K562 (cell line): ENCODE data around the gene SETD5. TPM values are rescaled to one million over a fixed set of nuclear protein-coding genes. Genes with fewer than 3 reads are reported as not detected.

Experiments
- ATAC-seq: fragments of 200-7000 bp; cut with Tn5 transposase; 3 replicates; pipeline ENCODE4 v1.9.1; 2020; ENCODE audit warnings: moderate library complexity
- BruUV-seq: library from RNA; stranded (reverse); fragments of 400-500 nt; replicated peaks from 2 replicates; lab custom pipeline; 2021; lab: Mats Ljungman, UMichigan
- CTCF ChIA-PET: fragments of 300-600 bp; formaldehyde crosslinking; extraction: SDS; loops from one replicate; lab custom pipeline; 2021; ENCODE audit warnings: low intra/inter-chr PET ratio; lab: Yijun Ruan, JAX
- POLR2A ChIA-PET: fragments of 300-600, 350-650 bp; sonication (Branson Sonifier 250); formaldehyde crosslinking; extraction: SDS; loops from one replicate; lab custom pipeline; 2021; ENCODE audit warnings: antibody characterized with exemption, inconsistent platforms; lab: Yijun Ruan, JAX
- DNase-seq, 4 experiments: peaks; one replicate each; pipeline versions ENCODE4 v3.0.0 to v3.0.0-alpha.2; 2011 to 2018; ENCODE audit warnings: low spot score in 3 of 4, mixed read lengths in 3 of 4; ENCODE audit errors: extremely low read depth in 1 of 4
- FAIRE-seq: peaks from 2 replicates; lab custom pipeline; 2011; peaks lifted over from hg19 to GRCh38; lab: Jason Lieb, UNC
- H2AFZ ChIP-seq: 2 replicates; pipeline ENCODE4 v1.6.0; 2011; ENCODE audit warnings: low read depth, low read length, control low read depth, inconsistent platforms
- H3K27ac ChIP-seq: fragments of 200-600 bp; 3 replicates; pipeline ENCODE4 v1.8.0; 2011; ENCODE audit warnings: low read depth, mild to moderate bottlenecking, control low read depth, inconsistent platforms, low read length, moderate library complexity, mixed read lengths; ENCODE audit errors: extremely low read depth
- H3K27me3 ChIP-seq, 2 experiments: fragments of 300-600 bp in 1 of 2; 2 replicates in 1 of 2; 3 replicates in 1 of 2; pipeline versions ENCODE4 v1.6.0 to v1.8.0; 2011; ENCODE audit warnings: inconsistent platforms in 2 of 2, low read length in 2 of 2, mild to moderate bottlenecking in 1 of 2, mixed read lengths in 1 of 2, moderate library complexity in 1 of 2; ENCODE audit not compliant: control insufficient read depth in 2 of 2, insufficient read depth in 2 of 2
- H3K36me3 ChIP-seq: fragments of 300-600 bp; 3 replicates; pipeline ENCODE4 v1.8.0; 2011; ENCODE audit warnings: mild to moderate bottlenecking, low read length, inconsistent platforms; ENCODE audit not compliant: control insufficient read depth, insufficient read depth
- H3K4me1 ChIP-seq, 2 experiments: fragments of 200-600 bp in 1 of 2; replicated peaks in 1 of 2; 2 replicates in 1 of 2; 3 replicates in 1 of 2; pipeline versions ENCODE4 v1.5.1 to v1.8.0; 2011; ENCODE audit warnings: inconsistent platforms in 2 of 2, low read length in 2 of 2, mild to moderate bottlenecking in 1 of 2, mixed read lengths in 1 of 2, moderate library complexity in 1 of 2; ENCODE audit not compliant: control insufficient read depth in 2 of 2, insufficient read depth in 2 of 2
- H3K4me2 ChIP-seq: 2 replicates; pipeline ENCODE4 v1.6.1; 2011; ENCODE audit warnings: low read length, control low read depth, inconsistent platforms, mixed read lengths; ENCODE audit not compliant: insufficient read depth
- H3K4me3 ChIP-seq: fragments of 200-600 bp; sonication (generic), shearing (Covaris generic); 2 replicates; pipeline ENCODE4 v1.5.1; 2016; ENCODE audit warnings: control low read depth, inconsistent platforms
- H3K79me2 ChIP-seq: fragments of 200-600 bp; 3 replicates; pipeline ENCODE4 v1.8.0; 2011; ENCODE audit warnings: low read length, inconsistent platforms; ENCODE audit not compliant: control insufficient read depth, insufficient read depth
- H3K9ac ChIP-seq, 2 experiments: 2 replicates each; pipeline versions ENCODE4 v1.6.0 to v1.6.1; 2011; ENCODE audit warnings: low read depth in 2 of 2, low read length in 2 of 2, control low read depth in 1 of 2, inconsistent platforms in 1 of 2, mild to moderate bottlenecking in 1 of 2, mixed read lengths in 1 of 2; ENCODE audit not compliant: insufficient read depth in 1 of 2
- H3K9me1 ChIP-seq: one replicate; pipeline ENCODE4 v1.6.0; 2011; ENCODE audit warnings: inconsistent platforms, mild to moderate bottlenecking, low read length, moderate library complexity; ENCODE audit not compliant: control insufficient read depth, insufficient read depth
- H3K9me3 ChIP-seq: replicated peaks from 2 replicates; pipeline ENCODE4 v1.5.1; 2011; ENCODE audit warnings: low read depth, low read length, inconsistent platforms; ENCODE audit not compliant: control insufficient read depth, insufficient read depth
- H4K20me1 ChIP-seq: replicated peaks from 2 replicates; pipeline ENCODE4 v1.6.1; 2011; ENCODE audit warnings: low read length, inconsistent platforms, mixed read lengths; ENCODE audit not compliant: control insufficient read depth, insufficient read depth
- CAMTA2 ChIP-seq: fragments of 250-450 bp; sonication (Bioruptor Pico); conservative IDR thresholded peaks from 2 replicates; pipeline ENCODE4 v1.5.1; 2022
- CEBPG ChIP-seq, 3 experiments: fragments of 200-800 bp in 1 of 3; sonication (Bioruptor generic) in 1 of 3; sonication (generic) in 1 of 3; formaldehyde crosslinking in 1 of 3; IDR thresholded peaks in 2 of 3; conservative IDR thresholded peaks in 1 of 3; 2 replicates each; pipeline versions ENCODE4 v1.6.1 to v1.8.0; 2016 to 2022; ENCODE audit warnings: missing compliant biosample characterization in 2 of 3, missing genetic modification characterization in 2 of 3, mild to moderate bottlenecking in 1 of 3, missing genetic modification reagents in 1 of 3
- DACH1 ChIP-seq: fragments of 450-650 bp; IDR thresholded peaks from 2 replicates; pipeline ENCODE4 v1.6.1; 2018; ENCODE audit not compliant: partially characterized antibody
- HNRNPH1 ChIP-seq: fragments of 200-400 bp; formaldehyde crosslinking; optimal IDR thresholded peaks from 2 replicates; pipeline ENCODE3; 2017; ENCODE audit warnings: low read depth, mild to moderate bottlenecking, low read length, moderate library complexity
- MAFG ChIP-seq: fragments of 450-650 bp; conservative IDR thresholded peaks from 2 replicates; pipeline ENCODE4 v1.6.1; 2016; ENCODE audit warnings: missing genetic modification characterization, missing compliant biosample characterization
- NFE2 ChIP-seq: IDR thresholded peaks from 2 replicates; pipeline ENCODE4 v1.6.1; 2014; ENCODE audit warnings: antibody characterized with exemption, low read depth
- NFXL1 ChIP-seq: fragments of 450-650 bp; formaldehyde crosslinking; IDR thresholded peaks from 2 replicates; pipeline ENCODE4 v1.4.0; 2021; ENCODE audit warnings: mild to moderate bottlenecking
- RNF2 ChIP-seq: sonication (generic); IDR thresholded peaks from 2 replicates; pipeline ENCODE4 v1.6.1; 2016
- SIX5 ChIP-seq, 2 experiments: IDR thresholded peaks; 2 replicates each; pipeline ENCODE4 v1.6.1; 2011; ENCODE audit warnings: low read length in 2 of 2, borderline replicate concordance in 1 of 2, low read depth in 1 of 2, mild to moderate bottlenecking in 1 of 2, moderate library complexity in 1 of 2; ENCODE audit not compliant: insufficient read depth in 1 of 2
- SNAPC5 ChIP-seq: fragments of 250-450 bp; sonication (Bioruptor Pico); IDR thresholded peaks from 2 replicates; pipeline ENCODE4 v1.8.0; 2021; ENCODE audit warnings: moderate library complexity, mild to moderate bottlenecking, inconsistent platforms
- TBP ChIP-seq: optimal IDR thresholded peaks from 2 replicates; pipeline ENCODE3; 2011; ENCODE audit warnings: low read depth, low read length, improper control_type of control experiment
- ZNF124 ChIP-seq: sonication (generic); formaldehyde crosslinking; IDR thresholded peaks from 2 replicates; pipeline ENCODE4 v1.8.1; 2022; ENCODE audit warnings: missing genetic modification reagents
- ZNF436 ChIP-seq: fragments of 250-450, 450-650 bp; sonication (Bioruptor Pico); formaldehyde crosslinking; IDR thresholded peaks from 2 replicates; pipeline ENCODE4 v1.7.0; 2020; ENCODE audit warnings: mild to moderate bottlenecking
- ZNF511 ChIP-seq: sonication (generic); formaldehyde crosslinking; IDR thresholded peaks from 2 replicates; pipeline ENCODE4 v1.8.0; 2022; ENCODE audit warnings: mild to moderate bottlenecking, missing genetic modification reagents
- WGBS: fragments of 100-300 bp; shearing (Covaris generic); methylation state at CpG from one replicate; pipeline ENCODE4 v1.1.6; 2016; ENCODE audit warnings: low coverage, mixed read lengths; ENCODE audit not compliant: insufficient coverage; ENCODE audit errors: missing lambda C conversion rate; 5-methylcytosine and 5-hydroxymethylcytosine counted together
- in situ Hi-C: fragments of 300-500 bp; cut with MboI; formaldehyde crosslinking; loops from 4 replicates; pipeline ENCODE4 v1.15.0; 2018; ENCODE audit warnings: inconsistent platforms, mixed read lengths
- intact Hi-C: fragments of 100-400 bp; cut with micrococcal nuclease; formaldehyde crosslinking; loops from 2 replicates; pipeline ENCODE4 v1.14.2; 2022
- polyA plus RNA-seq, 8 experiments: library from polyadenylated mRNA; depleted of rRNA in 4 of 8; stranded (reverse) in 5 of 8; unstranded in 3 of 8; fragments of >200 nt; fragmentation: Nextera tagmentation in 2 of 8; fragmentation: Illumina TruSeq in 1 of 8; extraction: Ambion mirVana in 2 of 8; extraction: Trizol in 1 of 8; gene quantifications; 2 replicates each; pipeline versions ENCODE4 v1.2.1 to v1.2.3, GENCODE V29; 2011 to 2014; ENCODE audit warnings: inconsistent platforms in 1 of 8, missing spikeins in 1 of 8
- total RNA-seq, 7 experiments: library from RNA; depleted of rRNA in 6 of 7; stranded (reverse); fragments of >200 nt in 6 of 7; fragmentation: Illumina TruSeq in 2 of 7; extraction: Trizol in 2 of 7; gene quantifications; 2 replicates each; pipeline versions ENCODE4 v1.2.1 to v1.2.3, GENCODE V29; 2011 to 2021; ENCODE audit warnings: low replicate concordance in 1 of 7

Gene SETD5
- total and polyA plus RNA-seq, 9 of the 15 experiments (the other 6 are each of a cell fraction or from before 2014, with no cell fraction given), result 20.8 to 135 (median 87.2) TPM

GRCh38 chr3:9408546-9408945 is 11.1 kb downstream of the SETD5 start:
- 91% methylated on average over 1 of the region's 1 CpG for WGBS
- H2AFZ ChIP-seq, result no peak overlapping the region
- peaks cover 6% of the 10 kb centered on the region; the same call in 2 of the 3 replicates for H3K36me3 ChIP-seq
- no peak overlapping the region for H3K4me3 ChIP-seq
- peaks cover 3 to 43% of the 10 kb centered on the region in 2 experiments; a peak in 4 of 5 replicates for H3K4me1 ChIP-seq
- ATAC-seq (no peak), FAIRE-seq (no peak), DNase-seq (no peak)
- CTCF ChIA-PET, result no interaction called here
- H3K27ac ChIP-seq, result no peak overlapping the region
- no peaks in the 10 kb centered on the region for H3K9me3 ChIP-seq
- H3K4me2 ChIP-seq, result no peak overlapping the region
- intact Hi-C loops (no loop called here), in situ Hi-C loops (no loop called here)
- peaks cover 32% of the 10 kb centered on the region for H4K20me1 ChIP-seq
- TF ChIP-seq MAFG (tag), result no peak
- peak; percentile 24 for TF ChIP-seq DACH1
- H3K9ac ChIP-seq, result no peak overlapping the region
- peaks cover 100% of the 10 kb centered on the region for H3K79me2 ChIP-seq
- no peaks in the 10 kb centered on the region for H3K27me3 ChIP-seq
- no TSS peak for BruUV-seq
- POLR2A ChIA-PET, result interaction anchor here (0.6 to 5.7 kb wide), 5 partner anchors 12 to 693 kb away, joined by 3 to 95 read pairs (median 4); partner anchors contain the start of gene SETD5
- no peaks in the 10 kb centered on the region for H3K9me1 ChIP-seq

- ChIA-PET POLR2A (interaction anchor here (0.6 to 5.7 kb wide), 6 partner anchors 10 to 456 kb away, joined by 3 to 95 read pairs (median 6); partner anchors contain the start of genes SETD5 and THUMPD3), CTCF (no interaction called here)
- Histone ChIP-seq H3K4me3 (no peak overlapping the region), H3K4me1 (peaks cover 3 to 30% of the 10 kb centered on the region in 2 experiments; a peak in 3 of 5 replicates), H2AFZ (no peak overlapping the region), H3K27me3 (no peaks in the 10 kb centered on the region), H3K9me1 (no peaks in the 10 kb centered on the region), H3K36me3 (peaks cover 13% of the 10 kb centered on the region; the same call in 2 of the 3 replicates), H3K27ac (peak overlapping the region; percentile 8; the same call in 1 of the 3 replicates), H3K9me3 (no peaks in the 10 kb centered on the region), H3K79me2 (peaks cover 100% of the 10 kb centered on the region), H3K9ac (no peak overlapping the region), H3K4me2 (peak overlapping the region; percentile 7; the same call in 1 of the 2 replicates), H4K20me1 (peaks cover 27% of the 10 kb centered on the region)
- BruUV-seq, result no TSS peak
- intact Hi-C loops, result no loop called here
- in situ Hi-C loops, result no loop called here
- FAIRE-seq, result no peak
- 18% methylated on average over 6 of the region's 6 CpGs for WGBS
- no peak for DNase-seq
- peak; percentile 74 for ATAC-seq
- no peak for TF ChIP-seq NFE2
- TF ChIP-seq HNRNPH1, result no peak
- no peak for TF ChIP-seq ZNF511 (CRISPR knock-in tag)
- TF ChIP-seq RNF2, result no peak
- no peak for TF ChIP-seq SNAPC5 (CRISPR knock-in tag)
- TF ChIP-seq NFXL1 (CRISPR knock-in tag), result no peak
- peak; percentile 68 for TF ChIP-seq CEBPG (CRISPR knock-in tag; IDR thresholded peaks at IDR 0.05)
- peak; percentile 37 to 90; a peak in 3 of 4 replicates for TF ChIP-seq CEBPG (tag; conservative IDR thresholded peaks at IDR 0.05 in 1 of 2, IDR thresholded peaks at IDR 0.05 in 1 of 2)
- TF ChIP-seq ZNF436 (CRISPR knock-in tag), result no peak
- TF ChIP-seq ZNF124 (CRISPR knock-in tag), result no peak
- no peak for TF ChIP-seq TBP
- TF ChIP-seq CAMTA2 (CRISPR knock-in tag), result no peak
- no peak for TF ChIP-seq SIX5 (IDR thresholded peaks at IDR 0.05; ENCODE audit: borderline replicate concordance in 1 of 2, insufficient read depth in 1 of 2, low read depth in 1 of 2, low read length in 2 of 2)
These were observed 12.8 kb downstream of the SETD5 start for GRCh38 chr3:9409981-9410854.
